Osteocyte (in vitro differentiated cells): ENCODE measurements around the gene MTREX. TPM values are rescaled to one million over a fixed set of nuclear protein-coding genes. Genes with fewer than 3 reads are reported as not detected.

Experiments
- DNase-seq: peaks from one replicate; pipeline ENCODE4 v3.0.0; 2021; ENCODE audit warnings: mixed read lengths; ENCODE audit not compliant: unreplicated experiment; ENCODE audit errors: extremely low spot score
- H3K27ac Mint-ChIP-seq: one replicate; pipeline ENCODE4 v1.8.0; 2021; ENCODE audit warnings: mild to moderate bottlenecking, mixed read lengths; ENCODE audit not compliant: unreplicated experiment
- H3K27me3 Mint-ChIP-seq: one replicate; pipeline ENCODE4 v1.8.0; 2021; ENCODE audit warnings: mixed read lengths; ENCODE audit not compliant: unreplicated experiment
- H3K36me3 Mint-ChIP-seq: one replicate; pipeline ENCODE4 v1.8.0; 2021; ENCODE audit warnings: mixed read lengths; ENCODE audit not compliant: unreplicated experiment
- H3K4me1 Mint-ChIP-seq: one replicate; pipeline ENCODE4 v1.8.0; 2021; ENCODE audit warnings: mixed read lengths; ENCODE audit not compliant: unreplicated experiment
- H3K4me3 Mint-ChIP-seq: one replicate; pipeline ENCODE4 v1.8.0; 2021; ENCODE audit warnings: mild to moderate bottlenecking, moderate library complexity, mixed read lengths; ENCODE audit not compliant: unreplicated experiment
- H3K9me3 Mint-ChIP-seq: one replicate; pipeline ENCODE4 v1.8.0; 2021; ENCODE audit warnings: mixed read lengths; ENCODE audit not compliant: unreplicated experiment
- total RNA-seq: library from RNA; stranded (reverse); gene quantifications from 2 replicates; pipeline ENCODE4 v1.2.1, GENCODE V29; 2021
- TF ChIP-seq, protein P1 (sequence below): fragments of 200-600 bp; sonication (generic); IDR thresholded peaks from 2 replicates; pipeline ENCODE4 v1.5.0; 2021; ENCODE audit warnings: antibody characterized with exemption, mild to moderate bottlenecking, moderate library complexity

MTREX gene
- total RNA-seq, 1 donor from 2014 or later = 58.5 TPM

DNA sequence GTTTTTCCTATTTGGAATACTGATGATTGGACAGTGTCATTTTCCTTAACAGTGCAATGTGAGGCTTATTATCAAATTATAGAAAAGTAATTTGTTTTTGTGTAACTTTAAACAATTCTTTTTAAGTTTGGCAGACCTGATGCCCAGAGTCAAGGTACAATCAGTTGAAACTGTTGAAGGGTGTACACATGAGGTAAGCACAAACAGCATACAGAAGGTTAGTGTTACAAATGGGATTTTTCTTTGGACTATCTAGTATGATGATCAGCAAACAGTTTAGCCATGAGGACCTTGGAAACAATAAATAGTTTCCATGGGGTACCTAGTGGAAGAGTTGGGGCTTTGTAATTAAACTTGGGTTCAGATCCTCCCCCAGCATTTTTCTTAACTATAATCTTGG is 16.2 kb downstream of the MTREX start:
- Mint-ChIP-seq H3K4me1 (peaks cover 11% of the 10 kb centered on the region), H3K27ac (no peak overlapping the region), H3K27me3 (no peaks in the 10 kb centered on the region), H3K36me3 (peaks cover 15% of the 10 kb centered on the region), H3K9me3 (no peaks in the 10 kb centered on the region), H3K4me3 (no peak overlapping the region)
- TF ChIP-seq, protein P1, sequence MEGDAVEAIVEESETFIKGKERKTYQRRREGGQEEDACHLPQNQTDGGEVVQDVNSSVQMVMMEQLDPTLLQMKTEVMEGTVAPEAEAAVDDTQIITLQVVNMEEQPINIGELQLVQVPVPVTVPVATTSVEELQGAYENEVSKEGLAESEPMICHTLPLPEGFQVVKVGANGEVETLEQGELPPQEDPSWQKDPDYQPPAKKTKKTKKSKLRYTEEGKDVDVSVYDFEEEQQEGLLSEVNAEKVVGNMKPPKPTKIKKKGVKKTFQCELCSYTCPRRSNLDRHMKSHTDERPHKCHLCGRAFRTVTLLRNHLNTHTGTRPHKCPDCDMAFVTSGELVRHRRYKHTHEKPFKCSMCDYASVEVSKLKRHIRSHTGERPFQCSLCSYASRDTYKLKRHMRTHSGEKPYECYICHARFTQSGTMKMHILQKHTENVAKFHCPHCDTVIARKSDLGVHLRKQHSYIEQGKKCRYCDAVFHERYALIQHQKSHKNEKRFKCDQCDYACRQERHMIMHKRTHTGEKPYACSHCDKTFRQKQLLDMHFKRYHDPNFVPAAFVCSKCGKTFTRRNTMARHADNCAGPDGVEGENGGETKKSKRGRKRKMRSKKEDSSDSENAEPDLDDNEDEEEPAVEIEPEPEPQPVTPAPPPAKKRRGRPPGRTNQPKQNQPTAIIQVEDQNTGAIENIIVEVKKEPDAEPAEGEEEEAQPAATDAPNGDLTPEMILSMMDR = no peak
- no peak for DNase-seq

DNA sequence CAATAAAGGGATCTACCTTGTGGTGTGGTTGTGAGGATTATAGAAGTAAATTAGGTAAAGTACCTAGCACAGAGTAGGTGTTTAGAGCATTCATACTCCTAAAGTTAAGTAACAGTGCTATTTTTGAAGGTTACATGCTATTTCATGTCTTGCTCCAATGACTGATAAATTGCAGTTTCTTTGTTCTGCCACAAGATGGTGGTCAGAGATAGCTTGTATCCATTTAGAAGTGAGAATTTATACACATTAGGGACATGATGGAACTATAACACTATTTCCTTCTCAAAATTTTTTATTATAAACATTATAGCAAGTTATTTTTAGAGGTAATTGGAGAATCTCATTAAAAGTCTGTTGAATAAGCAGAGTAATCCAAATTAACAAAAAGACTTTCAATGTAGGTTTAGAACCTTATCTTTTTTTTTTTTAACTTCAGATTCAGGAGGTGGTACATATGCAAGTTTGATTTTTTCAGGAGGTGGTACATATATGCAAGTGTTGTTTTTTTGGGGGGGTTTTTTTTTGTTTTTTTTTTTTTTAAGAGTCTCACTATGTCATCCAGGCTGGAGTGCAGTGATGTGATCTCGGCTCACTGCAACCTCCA is 17.1 kb downstream of the MTREX start:
- H3K27me3 Mint-ChIP-seq = no peaks in the 10 kb centered on the region
- H3K4me1 Mint-ChIP-seq = peaks cover 8% of the 10 kb centered on the region
- H3K27ac Mint-ChIP-seq = no peak overlapping the region
- no peak for DNase-seq
- TF ChIP-seq, protein P1 = peak; percentile 71
- no peaks in the 10 kb centered on the region for H3K9me3 Mint-ChIP-seq
- no peak overlapping the region for H3K4me3 Mint-ChIP-seq
- peaks cover 22% of the 10 kb centered on the region for H3K36me3 Mint-ChIP-seq

DNA sequence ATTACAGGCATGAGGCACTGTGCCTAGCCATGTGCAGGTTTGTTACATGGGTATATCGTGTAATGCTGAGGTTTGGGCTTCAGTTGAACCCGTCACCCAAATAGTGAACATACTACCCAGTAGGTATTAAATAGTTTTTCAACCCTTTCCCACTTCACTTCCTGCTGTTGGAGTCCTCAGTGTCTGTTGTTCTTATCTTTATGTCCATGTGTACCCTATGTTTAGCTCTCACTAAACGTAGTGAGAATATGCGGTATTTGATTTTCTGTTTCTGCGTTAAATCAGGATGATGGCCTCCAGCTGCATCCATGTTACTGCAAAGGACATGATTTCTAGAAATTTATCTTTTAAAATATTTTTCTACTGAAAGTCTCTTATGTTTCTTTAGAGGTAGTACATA is 17.8 kb downstream of the MTREX start:
- Mint-ChIP-seq H3K4me3 (no peak overlapping the region), H3K27me3 (no peaks in the 10 kb centered on the region), H3K27ac (no peak overlapping the region), H3K9me3 (no peaks in the 10 kb centered on the region), H3K4me1 (peaks cover 5% of the 10 kb centered on the region), H3K36me3 (peaks cover 27% of the 10 kb centered on the region)
- DNase-seq = no peak
- TF ChIP-seq, protein P1 = no peak

DNA sequence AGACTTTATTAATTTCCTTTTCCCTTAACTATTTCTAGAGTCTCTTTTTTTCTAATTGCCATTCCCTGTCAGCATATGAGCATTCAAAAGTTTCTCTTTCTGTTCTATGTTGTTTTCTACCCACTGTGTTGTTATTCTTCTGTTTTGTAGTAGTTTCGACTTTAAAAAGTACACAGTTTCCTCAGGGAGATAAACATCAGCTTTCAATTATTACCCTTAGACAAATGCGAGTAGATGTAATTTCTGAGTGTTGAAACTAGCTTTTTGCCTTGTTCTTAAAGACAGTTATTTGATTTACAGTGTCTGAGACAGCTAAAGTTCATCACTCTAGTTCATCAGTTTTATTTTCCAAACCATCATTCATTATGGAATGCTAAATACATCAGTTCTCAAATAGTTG is 19.5 kb downstream of the MTREX start:
- Mint-ChIP-seq H3K4me1 (no peaks in the 10 kb centered on the region), H3K27me3 (no peaks in the 10 kb centered on the region), H3K4me3 (no peak overlapping the region), H3K9me3 (no peaks in the 10 kb centered on the region), H3K36me3 (peaks cover 31% of the 10 kb centered on the region), H3K27ac (peak overlapping the region; percentile 28)
- no peak for DNase-seq
- TF ChIP-seq, protein P1 = no peak

DNA sequence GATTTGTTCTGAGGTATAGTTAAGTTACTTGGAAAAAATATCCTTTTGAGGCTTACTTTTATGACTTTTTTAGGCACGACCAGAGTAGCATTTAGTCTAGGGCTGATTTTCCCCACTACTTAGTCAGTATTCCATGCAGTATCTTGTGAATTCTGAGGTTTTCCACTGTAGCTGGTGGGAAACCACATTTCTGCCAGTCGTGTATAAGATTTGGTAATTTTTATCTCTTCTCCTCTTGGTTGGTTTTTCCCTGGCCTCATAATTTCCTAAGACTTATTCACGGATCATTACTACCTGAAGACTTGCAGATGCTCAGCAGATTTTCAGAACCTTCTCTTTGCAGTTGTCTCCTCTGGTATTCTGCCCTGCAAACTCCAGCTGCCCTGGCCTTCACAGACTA is 23.5 kb downstream of the MTREX start:
- H3K36me3 Mint-ChIP-seq = peaks cover 41% of the 10 kb centered on the region
- H3K4me1 Mint-ChIP-seq = no peaks in the 10 kb centered on the region
- H3K4me3 Mint-ChIP-seq = no peak overlapping the region
- no peaks in the 10 kb centered on the region for H3K27me3 Mint-ChIP-seq
- H3K9me3 Mint-ChIP-seq = no peaks in the 10 kb centered on the region
- DNase-seq = no peak
- TF ChIP-seq, protein P1 = no peak
- H3K27ac Mint-ChIP-seq = no peak overlapping the region
